HL-60 (cell line): ENCODE data around the gene MAP3K1.
A peak's percentile ranks its signal among the peaks of the same experiment; 100 is the strongest.

ENCODE experiments used
- DNase-seq, 2 experiments: peaks; one replicate each; pipeline ENCODE4 v3.0.0-alpha.2; 2010 to 2020; ENCODE audit warnings: low read depth in 1 of 2, low spot score in 1 of 2
- H3K27ac ChIP-seq: fragments of 250-450 bp; sonication (Bioruptor Pico); replicated peaks from 2 replicates; pipeline ENCODE4 v1.5.1; 2020; ENCODE audit warnings: mild to moderate bottlenecking, moderate library complexity
- H3K27me3 ChIP-seq: fragments of 250-450 bp; sonication (Bioruptor Pico); 2 replicates; pipeline ENCODE4 v1.5.1; 2021; ENCODE audit warnings: mild to moderate bottlenecking, moderate library complexity; ENCODE audit not compliant: insufficient read depth, poor library complexity, severe bottlenecking
- H3K4me3 ChIP-seq: replicated peaks from 2 replicates; pipeline ENCODE4 v1.5.1; 2011; ENCODE audit warnings: mild to moderate bottlenecking, control low read depth, low read length; ENCODE audit not compliant: insufficient read depth
- CTCF ChIP-seq: IDR thresholded peaks from one replicate; pipeline ENCODE4 v1.5.1; 2011; ENCODE audit warnings: low read length, control low read depth, inconsistent platforms; ENCODE audit not compliant: insufficient read depth
- GABPA ChIP-seq: IDR thresholded peaks from 2 replicates; pipeline ENCODE4 v1.6.1; 2012; ENCODE audit warnings: low read depth
- POLR2AphosphoS5 ChIP-seq: IDR thresholded peaks from 2 replicates; pipeline ENCODE4 v1.6.1; 2012; ENCODE audit warnings: low read depth
- REST ChIP-seq: IDR thresholded peaks from 2 replicates; pipeline ENCODE4 v1.6.1; 2012; ENCODE audit warnings: low read depth; ENCODE audit not compliant: insufficient replicate concordance
- SPI1 ChIP-seq: IDR thresholded peaks from 2 replicates; pipeline ENCODE4 v1.6.1; 2012; ENCODE audit warnings: low read depth, mild to moderate bottlenecking, borderline replicate concordance

The MAP3K1 gene

DNA sequence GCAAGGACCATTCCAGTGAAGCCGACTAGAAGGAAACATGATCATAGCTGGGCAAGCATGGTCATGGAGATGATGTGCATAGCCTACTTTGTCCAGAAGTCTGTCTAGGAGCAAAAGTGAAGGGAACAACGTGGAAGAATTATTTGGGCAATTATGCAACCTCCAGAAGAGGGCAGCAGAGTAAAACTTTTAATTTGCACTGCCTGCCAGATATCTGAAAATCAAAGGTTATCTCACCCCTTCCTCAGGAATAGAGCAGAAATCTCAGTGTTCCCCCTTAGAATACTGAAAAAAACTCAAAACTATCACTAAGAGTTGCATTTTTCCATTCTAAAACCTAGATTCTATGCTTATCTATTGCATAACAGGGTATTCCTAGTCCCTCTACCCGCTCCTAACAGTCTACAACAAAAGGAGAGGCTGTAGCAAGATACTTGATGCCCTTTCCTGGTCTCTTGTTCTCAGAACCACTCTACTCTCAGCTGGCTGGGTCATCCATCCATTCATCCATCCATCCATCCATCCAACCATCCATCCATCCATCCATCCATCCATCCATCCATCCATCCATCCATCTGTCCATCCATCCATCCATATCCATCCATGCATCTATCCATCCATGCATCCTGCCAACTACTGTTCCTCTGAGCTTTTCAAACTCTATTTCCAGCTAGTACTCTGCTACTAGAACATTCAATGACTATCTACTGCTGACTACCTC, 85.7 kb downstream of the MAP3K1 start:
- TF ChIP-seq REST (no peak), CTCF (peak; percentile 12)
- H3K27ac ChIP-seq: no peak overlapping the region
- peak in 1 of 2 experiments; percentile 10 for DNase-seq
- H3K27me3 ChIP-seq: no peaks in the 10 kb centered on the region
- H3K4me3 ChIP-seq: no peak overlapping the region

DNA sequence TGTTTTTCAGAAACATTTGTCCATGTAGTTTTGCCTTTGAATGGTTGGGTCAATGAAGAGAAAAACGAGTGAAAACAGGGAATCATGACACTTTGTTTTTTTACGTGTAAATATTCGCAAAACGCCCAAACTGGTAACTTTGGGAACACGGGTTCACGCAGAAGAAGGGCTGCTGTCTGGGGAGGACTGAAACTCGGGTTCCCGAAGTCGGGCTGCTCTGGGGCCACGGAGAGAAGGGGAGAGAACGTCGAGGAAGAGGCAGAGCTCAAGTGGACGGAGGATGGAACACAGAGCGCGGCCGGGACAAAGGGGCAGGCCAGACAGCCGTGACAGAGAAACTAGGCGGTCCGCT, 93.6 kb downstream of the MAP3K1 start:
- peak overlapping the region; percentile 87 for H3K27ac ChIP-seq
- DNase-seq: no peak
- H3K27me3 ChIP-seq: no peaks in the 10 kb centered on the region
- H3K4me3 ChIP-seq: peak overlapping the region; percentile 57
- TF ChIP-seq REST (no peak), GABPA (no peak), POLR2AphosphoS5 (no peak), CTCF (no peak), SPI1 (no peak)

- H3K4me3 ChIP-seq: peak within 1 kb of the TSS; percentile 57
- H3K27ac ChIP-seq: peak within 1 kb of the TSS; percentile 87
- TF ChIP-seq CTCF (no peak), POLR2AphosphoS5 (peak; percentile 84)
- H3K27me3 ChIP-seq: no peaks in the 10 kb centered on the region
- DNase-seq: peak; percentile 67 to 89
Measured at GRCh38 chr5:56909294-56910209, 94.2 kb downstream of the MAP3K1 start, which contains the start of gene SETD9. Gene SETD9 (plus strand): TSS chr5:56909596. CDS start chr5:56909646, 50 bp downstream.
